Measurements from ENCODE around the gene KCNN1.

Gene KCNN1

DNA sequence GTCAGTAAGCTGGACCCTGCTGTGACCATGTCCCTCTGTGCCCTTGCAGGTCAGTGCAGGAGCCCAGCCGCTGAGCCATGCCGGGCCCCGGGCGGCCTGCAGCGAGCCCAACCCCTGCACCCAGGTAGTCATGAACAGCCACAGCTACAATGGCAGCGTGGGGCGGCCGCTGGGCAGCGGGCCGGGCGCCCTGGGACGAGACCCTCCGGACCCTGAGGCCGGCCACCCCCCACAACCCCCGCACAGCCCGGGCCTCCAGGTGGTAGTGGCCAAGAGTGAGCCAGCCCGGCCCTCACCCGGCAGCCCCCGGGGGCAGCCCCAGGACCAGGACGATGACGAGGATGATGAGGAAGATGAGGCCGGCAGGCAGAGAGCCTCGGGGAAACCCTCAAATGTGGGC is 6.9 kb downstream of the KCNN1 start:
- Histone ChIP-seq H3K4me3 (IDR thresholded peaks at IDR 0.05; ENCODE audit: insufficient read depth, low read depth, low read length) (no peak overlapping the region), H2AFZ (ENCODE audit: low read depth) (no peak overlapping the region), H3K4me1 (ENCODE audit: low read depth, poor library complexity, severe bottlenecking) (no peaks in the 10 kb centered on the region), H3K36me3 (ENCODE audit: insufficient read depth) (no peaks in the 10 kb centered on the region), H3K79me2 (ENCODE audit: insufficient read depth, low read depth) (no peaks in the 10 kb centered on the region), H3K27me3 (ENCODE audit: insufficient read depth, low read depth) (peaks cover 69% of the 10 kb centered on the region), H3K9ac (no peak overlapping the region), H4K20me1 (ENCODE audit: insufficient read depth) (no peaks in the 10 kb centered on the region), H3K4me2 (no peak overlapping the region), H3K27ac (no peak overlapping the region)
- TF ChIP-seq CTCF (conservative IDR thresholded peaks at IDR 0.05; ENCODE audit: low read depth, low read length): no peak

- no peaks in the 10 kb centered on the region for H3K4me1 ChIP-seq (ENCODE audit: low read depth, poor library complexity, severe bottlenecking)
- H4K20me1 ChIP-seq (ENCODE audit: insufficient read depth): no peaks in the 10 kb centered on the region
- no peak overlapping the region for H3K27ac ChIP-seq
- no peak overlapping the region for H3K4me3 ChIP-seq (IDR thresholded peaks at IDR 0.05; ENCODE audit: insufficient read depth, low read depth, low read length)
- H3K79me2 ChIP-seq (ENCODE audit: insufficient read depth, low read depth): no peaks in the 10 kb centered on the region
- peaks cover 64% of the 10 kb centered on the region for H3K27me3 ChIP-seq (ENCODE audit: insufficient read depth, low read depth)
- no peak for TF ChIP-seq CTCF (conservative IDR thresholded peaks at IDR 0.05; ENCODE audit: low read depth, low read length)
- no peak overlapping the region for H3K9ac ChIP-seq
- no peak overlapping the region for H3K4me2 ChIP-seq
- H3K36me3 ChIP-seq (ENCODE audit: insufficient read depth): no peaks in the 10 kb centered on the region
- no peak overlapping the region for H2AFZ ChIP-seq (ENCODE audit: low read depth)
Measured at GRCh38 chr19:17974551-17974950, 7.6 kb downstream of the KCNN1 start.

DNA sequence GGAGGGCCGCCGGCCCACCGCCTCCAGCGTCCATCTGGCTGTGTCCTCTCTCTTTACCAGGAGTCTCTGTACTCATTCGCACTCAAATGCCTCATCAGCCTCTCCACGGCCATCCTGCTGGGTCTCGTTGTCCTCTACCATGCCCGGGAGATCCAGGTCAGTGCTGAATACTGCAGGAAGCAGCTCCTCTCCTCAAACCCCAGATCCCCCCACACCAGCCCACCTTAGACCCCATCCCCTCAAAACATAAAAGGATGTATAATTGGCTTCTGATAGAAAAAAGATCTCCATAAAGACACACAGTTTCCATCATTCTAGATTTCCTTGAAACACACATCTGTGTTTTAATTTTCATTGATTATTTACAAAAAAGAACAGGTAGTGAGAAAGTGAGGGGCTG is 8.1 kb downstream of the KCNN1 start:
- Histone ChIP-seq H3K79me2 (ENCODE audit: insufficient read depth, low read depth) (no peaks in the 10 kb centered on the region), H3K9ac (no peak overlapping the region), H3K27ac (no peak overlapping the region), H2AFZ (ENCODE audit: low read depth) (no peak overlapping the region), H4K20me1 (ENCODE audit: insufficient read depth) (no peaks in the 10 kb centered on the region), H3K36me3 (ENCODE audit: insufficient read depth) (no peaks in the 10 kb centered on the region), H3K4me3 (IDR thresholded peaks at IDR 0.05; ENCODE audit: insufficient read depth, low read depth, low read length) (no peak overlapping the region), H3K4me1 (ENCODE audit: low read depth, poor library complexity, severe bottlenecking) (no peaks in the 10 kb centered on the region), H3K4me2 (no peak overlapping the region), H3K27me3 (ENCODE audit: insufficient read depth, low read depth) (peaks cover 64% of the 10 kb centered on the region)
- no peak for TF ChIP-seq CTCF (conservative IDR thresholded peaks at IDR 0.05; ENCODE audit: low read depth, low read length)

DNA sequence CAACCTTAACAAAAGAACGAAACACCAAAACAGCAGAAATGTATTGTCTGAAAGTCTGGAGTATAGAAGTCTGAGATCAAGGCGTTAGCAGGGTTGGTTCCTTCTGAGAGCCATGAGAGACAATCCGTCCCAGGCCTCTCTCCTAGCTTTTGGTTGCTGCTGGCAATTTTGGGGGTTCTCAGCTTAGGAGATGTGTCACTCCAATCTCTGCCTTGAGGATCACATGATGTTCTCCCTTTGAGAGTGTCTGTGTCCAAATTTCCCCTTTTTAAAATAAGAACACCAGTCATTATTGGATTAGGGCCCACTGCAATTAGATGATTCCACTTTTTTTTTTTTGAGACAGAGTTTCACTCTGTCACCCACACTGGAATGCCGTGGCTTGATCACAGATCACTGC is 10.1 kb downstream of the KCNN1 start:
- H3K4me1 ChIP-seq (ENCODE audit: low read depth, poor library complexity, severe bottlenecking): no peaks in the 10 kb centered on the region
- no peak overlapping the region for H3K4me2 ChIP-seq
- H3K27ac ChIP-seq: no peak overlapping the region
- H3K4me3 ChIP-seq (IDR thresholded peaks at IDR 0.05; ENCODE audit: insufficient read depth, low read depth, low read length): no peak overlapping the region
- H3K79me2 ChIP-seq (ENCODE audit: insufficient read depth, low read depth): no peaks in the 10 kb centered on the region
- no peak for TF ChIP-seq CTCF (conservative IDR thresholded peaks at IDR 0.05; ENCODE audit: low read depth, low read length)
- H3K27me3 ChIP-seq (ENCODE audit: insufficient read depth, low read depth): peaks cover 80% of the 10 kb centered on the region
- no peaks in the 10 kb centered on the region for H3K36me3 ChIP-seq (ENCODE audit: insufficient read depth)
- no peak overlapping the region for H2AFZ ChIP-seq (ENCODE audit: low read depth)
- no peaks in the 10 kb centered on the region for H4K20me1 ChIP-seq (ENCODE audit: insufficient read depth)
- no peak overlapping the region for H3K9ac ChIP-seq

- Histone ChIP-seq H3K36me3 (ENCODE audit: insufficient read depth) (no peaks in the 10 kb centered on the region), H4K20me1 (ENCODE audit: insufficient read depth) (no peaks in the 10 kb centered on the region), H3K4me1 (ENCODE audit: low read depth, poor library complexity, severe bottlenecking) (no peaks in the 10 kb centered on the region), H3K4me2 (no peak overlapping the region), H2AFZ (ENCODE audit: low read depth) (no peak overlapping the region), H3K79me2 (ENCODE audit: insufficient read depth, low read depth) (no peaks in the 10 kb centered on the region), H3K4me3 (IDR thresholded peaks at IDR 0.05; ENCODE audit: insufficient read depth, low read depth, low read length) (no peak overlapping the region), H3K27me3 (ENCODE audit: insufficient read depth, low read depth) (peaks cover 80% of the 10 kb centered on the region), H3K9ac (no peak overlapping the region), H3K27ac (no peak overlapping the region)
- TF ChIP-seq CTCF (conservative IDR thresholded peaks at IDR 0.05; ENCODE audit: low read depth, low read length): no peak
Measured at GRCh38 chr19:17977488-17977887, 10.6 kb downstream of the KCNN1 start.

Measured in KMS-11 (cell line).